CD14-positive monocyte (primary cell): ENCODE data around the gene BFSP1. TPM values are rescaled to one million over a fixed set of nuclear protein-coding genes. Genes with fewer than 3 reads are reported as not detected.

ENCODE experiments used
- DNase-seq, 3 donors: peaks; one replicate each; pipeline ENCODE4 v3.0.0-alpha.2; 2011 to 2022
- H2AFZ ChIP-seq: 2 replicates; pipeline ENCODE4 v1.6.0; 2012; ENCODE audit warnings: mild to moderate bottlenecking, low read depth, low read length, inconsistent platforms; ENCODE audit not compliant: insufficient read depth, poor library complexity, severe bottlenecking
- H3K27ac ChIP-seq, 2 donors: 1 replicate in 1 of 2; 2 replicates in 1 of 2; pipeline ENCODE4 v1.5.1; 2012 to 2013; ENCODE audit warnings: low read length in 2 of 2, control low read depth in 1 of 2, inconsistent platforms in 1 of 2, low read depth in 1 of 2, mild to moderate bottlenecking in 1 of 2
- H3K27me3 ChIP-seq, 2 donors: one replicate each; pipeline versions ENCODE4 v1.6.0 to v1.6.1; 2011 to 2013; ENCODE audit warnings: low read length in 2 of 2; ENCODE audit not compliant: control insufficient read depth in 2 of 2, insufficient read depth in 2 of 2
- H3K36me3 ChIP-seq, 2 donors: replicated peaks in 1 of 2; 1 replicate in 1 of 2; 2 replicates in 1 of 2; pipeline versions ENCODE4 v1.5.1 to v1.6.1; 2012 to 2013; ENCODE audit warnings: low read length in 2 of 2, control low read depth in 1 of 2, inconsistent platforms in 1 of 2, mild to moderate bottlenecking in 1 of 2; ENCODE audit not compliant: insufficient read depth in 2 of 2, control insufficient read depth in 1 of 2
- H3K4me1 ChIP-seq, 2 donors: 1 replicate in 1 of 2; 2 replicates in 1 of 2; pipeline versions ENCODE4 v1.5.1 to v1.6.1; 2012 to 2013; ENCODE audit warnings: low read length in 2 of 2, control low read depth in 1 of 2, inconsistent platforms in 1 of 2, mild to moderate bottlenecking in 1 of 2, moderate library complexity in 1 of 2; ENCODE audit not compliant: insufficient read depth in 2 of 2, control insufficient read depth in 1 of 2
- H3K4me2 ChIP-seq: replicated peaks from 2 replicates; pipeline ENCODE3; 2012; ENCODE audit warnings: low read length, moderate library complexity, mild to moderate bottlenecking; ENCODE audit not compliant: poor library complexity, severe bottlenecking; ENCODE audit errors: extremely low read depth
- H3K4me3 ChIP-seq, 3 experiments: fragments of 200-600 bp in 1 of 3; sonication (generic) in 1 of 3; replicated peaks in 1 of 3; 1 replicate in 2 of 3; 2 replicates in 1 of 3; pipeline ENCODE4 v1.5.1; 2011 to 2013; ENCODE audit warnings: low read length in 3 of 3, mild to moderate bottlenecking in 3 of 3, control low read depth in 2 of 3, low read depth in 2 of 3, inconsistent platforms in 1 of 3, moderate library complexity in 1 of 3
- H3K79me2 ChIP-seq: 2 replicates; pipeline ENCODE4 v1.6.0; 2012; ENCODE audit warnings: mild to moderate bottlenecking, control low read depth, inconsistent platforms, low read length, moderate library complexity; ENCODE audit not compliant: insufficient read depth
- H3K9ac ChIP-seq: 2 replicates; pipeline ENCODE4 v1.6.0; 2017; ENCODE audit warnings: low read length, mild to moderate bottlenecking; ENCODE audit not compliant: insufficient read depth, poor library complexity, severe bottlenecking
- H3K9me3 ChIP-seq, 2 donors: replicated peaks in 1 of 2; 1 replicate in 1 of 2; 2 replicates in 1 of 2; pipeline versions ENCODE4 v1.5.1 to v1.6.1; 2012 to 2013; ENCODE audit warnings: low read length in 2 of 2, control low read depth in 1 of 2; ENCODE audit not compliant: control insufficient read depth in 1 of 2, insufficient read depth in 1 of 2
- H4K20me1 ChIP-seq: 2 replicates; pipeline ENCODE4 v1.6.0; 2012; ENCODE audit warnings: mild to moderate bottlenecking, low read length, control low read depth, moderate library complexity; ENCODE audit not compliant: insufficient read depth
- H3K27ac Mint-ChIP-seq, 7 donors: one replicate each; pipeline ENCODE4 v1.8.0; 2020; ENCODE audit warnings: mild to moderate bottlenecking in 7 of 7, mixed read lengths in 7 of 7, moderate library complexity in 6 of 7, inconsistent platforms in 2 of 7
- H3K27me3 Mint-ChIP-seq, 3 donors: one replicate each; pipeline ENCODE4 v1.8.0; 2021 to 2022; ENCODE audit warnings: low read depth in 3 of 3, mild to moderate bottlenecking in 3 of 3, mixed read lengths in 3 of 3, moderate library complexity in 3 of 3, inconsistent platforms in 1 of 3
- H3K36me3 Mint-ChIP-seq, 2 donors: one replicate each; pipeline ENCODE4 v1.8.0; 2020; ENCODE audit warnings: mixed read lengths in 2 of 2, inconsistent platforms in 1 of 2, mild to moderate bottlenecking in 1 of 2
- H3K4me1 Mint-ChIP-seq: one replicate; pipeline ENCODE4 v1.8.0; 2020; ENCODE audit warnings: mild to moderate bottlenecking, mixed read lengths
- H3K4me3 Mint-ChIP-seq, 2 donors: one replicate each; pipeline ENCODE4 v1.8.0; 2020; ENCODE audit warnings: mild to moderate bottlenecking in 2 of 2, mixed read lengths in 2 of 2, moderate library complexity in 1 of 2
- H3K9me3 Mint-ChIP-seq, 7 donors: one replicate each; pipeline ENCODE4 v1.8.0; 2020 to 2022; ENCODE audit warnings: mixed read lengths in 7 of 7, mild to moderate bottlenecking in 6 of 7, moderate library complexity in 6 of 7, inconsistent platforms in 2 of 7
- CTCF ChIP-seq: fragments of 200-600 bp; IDR thresholded peaks from one replicate; pipeline ENCODE4 v1.8.0; 2022; ENCODE audit warnings: antibody characterized with exemption, mild to moderate bottlenecking
- WGBS: methylation state at CpG from one replicate; pipeline ENCODE4 v1.1.5; 2013; ENCODE audit warnings: missing lambda C conversion rate; ENCODE audit not compliant: insufficient coverage; 5-methylcytosine and 5-hydroxymethylcytosine counted together
- intact Hi-C, 2 donors: fragments of 100-400 bp; cut with micrococcal nuclease; formaldehyde crosslinking; loops; one replicate each; pipeline versions ENCODE4 v1.15.0 to v1.15.1; 2023
- polyA plus RNA-seq, 3 donors: library from polyadenylated mRNA; depleted of rRNA in 1 of 3; unstranded in 2 of 3; stranded (reverse) in 1 of 3; fragments of 300-500 nt in 2 of 3; fragments of >200 nt in 1 of 3; fragmentation: Illumina TruSeq in 2 of 3; gene quantifications; 1 replicate in 2 of 3; 2 replicates in 1 of 3; pipeline ENCODE4 v1.2.3, GENCODE V29; 2012 to 2021

BFSP1 gene
- polyA plus RNA-seq, 3 donors, result not detected

GRCh38 chr20:17495826-17496225 is 35.4 kb downstream of the BFSP1 start:
- Histone ChIP-seq H3K4me1 (no peaks in the 10 kb centered on the region), H3K9me3 (no peaks in the 10 kb centered on the region), H3K4me3 (no peak overlapping the region), H3K27ac (no peak overlapping the region), H2AFZ (no peak overlapping the region), H3K4me2 (no peak overlapping the region), H3K36me3 (no peaks in the 10 kb centered on the region), H3K9ac (no peak overlapping the region), H3K79me2 (no peaks in the 10 kb centered on the region), H3K27me3 (no peaks in the 10 kb centered on the region), H4K20me1 (no peaks in the 10 kb centered on the region)
- Mint-ChIP-seq H3K27ac (no peak overlapping the region), H3K4me3 (no peak overlapping the region), H3K27me3 (peaks cover 0 to 7% (median 6%) of the 10 kb centered on the region in 3 donors), H3K4me1 (no peaks in the 10 kb centered on the region), H3K9me3 (no peaks in the 10 kb centered on the region), H3K36me3 (no peaks in the 10 kb centered on the region)
- DNase-seq, result no peak
- no peak for TF ChIP-seq CTCF
- 96% methylated on average over 9 of the region's 9 CpGs for WGBS
- intact Hi-C loops, result no loop called here

GRCh38 chr20:17494201-17494600 is 37.0 kb downstream of the BFSP1 start:
- Histone ChIP-seq H3K4me1 (no peaks in the 10 kb centered on the region), H4K20me1 (no peaks in the 10 kb centered on the region), H3K9ac (no peak overlapping the region), H3K27me3 (no peaks in the 10 kb centered on the region), H3K36me3 (no peaks in the 10 kb centered on the region), H3K9me3 (no peaks in the 10 kb centered on the region), H3K27ac (no peak overlapping the region), H3K4me2 (no peak overlapping the region), H2AFZ (no peak overlapping the region), H3K79me2 (no peaks in the 10 kb centered on the region), H3K4me3 (no peak overlapping the region)
- intact Hi-C loops, result no loop called here
- H3K9me3 Mint-ChIP-seq, result no peaks in the 10 kb centered on the region
- no peak for TF ChIP-seq CTCF
- no peaks in the 10 kb centered on the region for H3K4me1 Mint-ChIP-seq
- H3K4me3 Mint-ChIP-seq, result no peak overlapping the region
- H3K27me3 Mint-ChIP-seq, result peaks cover 0 to 8% (median under 1%) of the 10 kb centered on the region in 3 donors
- whole genome bisulfite sequencing, result 97% methylated on average over 5 of the region's 7 CpGs
- no peaks in the 10 kb centered on the region for H3K36me3 Mint-ChIP-seq
- no peak overlapping the region for H3K27ac Mint-ChIP-seq
- DNase-seq, result no peak
